ENCODE measurements around the gene NOG.

The NOG gene

DNA sequence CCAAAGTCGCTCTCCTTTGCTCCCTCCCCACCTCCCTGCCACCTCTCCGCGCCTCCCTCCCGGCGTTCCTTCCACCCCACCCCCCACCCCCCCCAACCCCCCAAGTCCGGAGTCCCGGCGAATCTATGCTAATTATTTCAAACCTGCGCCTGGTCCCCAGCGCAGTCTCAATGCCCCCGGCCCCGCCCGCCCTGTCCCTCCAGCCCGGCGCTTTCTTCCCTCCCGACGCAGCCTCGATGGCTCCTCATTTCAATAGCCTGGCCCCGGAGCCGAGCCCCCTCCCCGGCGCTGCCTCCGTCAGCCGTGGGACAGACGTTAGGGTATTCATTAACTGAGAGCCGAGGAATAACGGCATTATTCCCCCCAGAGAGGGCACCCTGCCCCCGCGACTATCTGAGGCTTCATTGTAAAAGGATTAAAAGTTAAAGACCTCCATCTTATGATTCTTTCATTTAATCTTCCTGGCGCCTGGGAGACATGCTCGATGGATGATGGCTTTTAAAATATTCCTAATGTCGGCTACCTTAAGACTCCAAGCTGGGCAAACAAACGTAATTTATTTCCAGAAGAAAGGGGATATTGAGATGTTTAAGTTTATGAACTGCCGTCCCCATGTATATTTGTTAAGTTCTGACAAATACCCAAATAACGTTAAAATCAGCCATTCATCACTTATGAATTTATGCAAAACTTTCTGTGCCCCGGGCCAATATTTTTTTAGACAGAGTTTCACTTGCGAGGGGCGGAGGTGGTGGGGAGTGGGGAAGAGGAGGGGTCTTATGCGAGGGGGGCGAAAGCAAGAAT is 3.4 kb downstream of the NOG start:
- DNase-seq (ENCODE audit: low read depth in 2 of 2), result no peak

DNA sequence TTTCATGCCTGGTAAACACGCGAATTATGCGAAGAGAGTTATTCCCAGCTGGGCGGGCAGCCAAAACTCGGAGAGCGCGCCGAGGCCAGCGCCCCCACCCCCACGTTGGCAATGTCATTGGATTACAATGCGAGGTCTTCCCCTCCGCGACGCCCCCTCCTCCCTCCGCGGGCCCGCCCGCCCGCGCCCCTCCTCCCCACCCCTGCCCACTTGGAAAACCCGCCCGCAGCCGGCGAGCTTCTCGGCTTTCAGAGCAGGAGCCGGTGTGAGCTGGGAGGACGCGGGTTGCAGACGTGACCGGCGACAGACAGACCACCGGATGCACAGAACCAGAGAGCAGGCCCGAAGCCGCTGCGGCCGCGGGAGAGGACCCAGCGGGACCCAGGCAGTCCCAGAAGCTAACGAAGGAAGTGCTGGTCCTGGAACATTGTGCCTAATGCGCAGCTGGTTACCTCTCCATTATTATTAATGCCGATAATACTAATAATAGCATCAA is 4.0 kb downstream of the NOG start:
- no peak for DNase-seq (ENCODE audit: low read depth in 2 of 2)

DNA sequence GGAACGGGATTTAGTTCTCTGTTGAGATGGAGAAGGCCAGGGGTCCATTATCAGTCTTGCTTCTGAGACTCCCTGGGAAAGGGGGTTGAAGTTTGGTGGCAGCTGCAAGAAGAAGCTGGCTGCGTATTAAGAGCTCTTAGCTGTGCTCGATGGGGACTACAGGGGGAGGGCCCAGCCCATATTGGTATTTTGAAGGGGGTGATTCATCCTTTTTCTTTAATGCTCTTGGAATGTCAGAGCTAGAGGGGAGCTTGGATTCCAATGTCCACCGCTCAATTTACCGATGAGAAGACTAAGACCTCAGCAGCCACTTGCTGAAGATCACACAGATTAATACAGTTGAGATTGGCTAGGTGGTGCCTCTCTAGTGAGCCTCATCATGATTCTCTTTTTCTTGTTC is 5.0 kb downstream of the NOG start:
- DNase-seq (ENCODE audit: low read depth in 2 of 2), result no peak

DNA sequence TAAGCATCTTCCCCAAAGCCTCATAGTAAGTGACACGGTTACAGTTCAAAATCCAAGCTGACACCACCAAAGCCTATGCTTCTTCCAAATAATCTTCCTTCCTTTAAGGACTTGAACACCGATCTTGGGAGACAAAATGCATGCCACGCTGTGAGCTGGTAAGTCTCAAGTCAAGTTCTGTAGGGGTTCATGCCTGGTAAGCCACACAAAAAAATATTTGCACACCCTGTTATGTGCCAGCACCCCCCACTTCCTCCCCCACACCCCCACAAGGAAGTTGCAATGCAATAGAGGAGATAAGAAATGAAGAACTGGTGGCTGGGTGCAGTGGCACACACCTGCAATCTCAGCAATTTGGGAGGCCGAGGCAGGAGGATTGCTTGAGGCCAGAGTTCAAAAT is 5.6 kb downstream of the NOG start:
- DNase-seq (ENCODE audit: low read depth in 2 of 2), result no peak

DNA sequence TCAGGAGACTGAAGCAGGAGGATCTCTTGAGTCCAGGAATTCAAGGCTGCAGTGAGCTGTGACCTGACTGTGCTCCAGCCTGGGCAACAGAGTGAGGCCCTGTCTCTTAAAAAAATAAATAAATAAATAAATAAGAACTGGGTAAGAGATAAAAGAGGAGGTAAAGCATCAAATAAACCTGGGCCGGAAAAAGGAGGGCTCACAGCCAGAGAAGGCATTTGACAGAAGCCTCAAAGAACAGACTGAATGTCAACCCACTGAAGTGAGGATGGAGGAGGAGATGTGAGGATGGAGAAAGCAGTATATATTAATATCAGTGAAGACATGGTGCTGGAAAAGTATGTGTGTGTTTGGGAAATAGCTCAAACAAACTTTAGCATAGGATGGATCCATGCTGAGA is 6.1 kb downstream of the NOG start:
- DNase-seq (ENCODE audit: low read depth in 2 of 2), result no peak

DNA sequence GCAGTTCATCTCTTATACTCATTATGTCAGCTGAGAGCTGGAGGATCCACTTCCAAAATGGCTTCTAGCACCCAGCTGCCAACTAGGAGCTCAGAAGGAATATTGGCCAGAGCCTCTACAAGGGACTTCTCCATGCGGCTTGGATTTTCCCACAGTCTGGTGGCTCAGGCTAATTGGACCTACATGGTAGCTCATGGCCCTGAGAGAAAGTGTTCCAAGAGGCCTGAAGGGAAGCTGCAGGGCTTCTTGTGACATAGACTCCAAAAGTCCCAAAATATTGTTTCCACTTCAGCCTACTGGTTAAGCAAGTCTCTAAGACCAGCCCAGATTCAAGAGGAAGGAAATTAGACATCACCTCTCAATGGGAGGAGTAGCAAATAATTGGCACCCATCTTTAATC is 6.8 kb downstream of the NOG start:
- no peak for DNase-seq (ENCODE audit: low read depth in 2 of 2)

DNA sequence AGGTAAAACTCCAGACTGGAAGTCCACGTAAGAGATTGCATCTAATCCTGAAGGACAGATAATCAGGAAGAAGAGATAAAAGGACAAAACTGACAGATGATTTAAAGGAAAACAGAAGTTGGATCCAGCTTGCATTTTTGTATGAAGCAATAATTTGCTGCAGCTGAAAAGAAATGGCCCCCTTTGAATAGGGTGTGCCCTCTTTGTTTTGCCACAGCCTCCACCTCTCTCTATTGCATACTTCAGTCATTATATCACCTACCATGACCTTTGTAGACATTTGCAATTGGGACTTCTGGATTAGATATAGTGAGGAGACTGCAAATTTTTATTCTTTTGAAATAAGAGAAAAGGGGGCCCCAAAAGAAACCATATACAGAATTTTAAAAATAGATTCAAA is 8.1 kb downstream of the NOG start:
- DNase-seq (ENCODE audit: low read depth in 2 of 2), result no peak

DNA sequence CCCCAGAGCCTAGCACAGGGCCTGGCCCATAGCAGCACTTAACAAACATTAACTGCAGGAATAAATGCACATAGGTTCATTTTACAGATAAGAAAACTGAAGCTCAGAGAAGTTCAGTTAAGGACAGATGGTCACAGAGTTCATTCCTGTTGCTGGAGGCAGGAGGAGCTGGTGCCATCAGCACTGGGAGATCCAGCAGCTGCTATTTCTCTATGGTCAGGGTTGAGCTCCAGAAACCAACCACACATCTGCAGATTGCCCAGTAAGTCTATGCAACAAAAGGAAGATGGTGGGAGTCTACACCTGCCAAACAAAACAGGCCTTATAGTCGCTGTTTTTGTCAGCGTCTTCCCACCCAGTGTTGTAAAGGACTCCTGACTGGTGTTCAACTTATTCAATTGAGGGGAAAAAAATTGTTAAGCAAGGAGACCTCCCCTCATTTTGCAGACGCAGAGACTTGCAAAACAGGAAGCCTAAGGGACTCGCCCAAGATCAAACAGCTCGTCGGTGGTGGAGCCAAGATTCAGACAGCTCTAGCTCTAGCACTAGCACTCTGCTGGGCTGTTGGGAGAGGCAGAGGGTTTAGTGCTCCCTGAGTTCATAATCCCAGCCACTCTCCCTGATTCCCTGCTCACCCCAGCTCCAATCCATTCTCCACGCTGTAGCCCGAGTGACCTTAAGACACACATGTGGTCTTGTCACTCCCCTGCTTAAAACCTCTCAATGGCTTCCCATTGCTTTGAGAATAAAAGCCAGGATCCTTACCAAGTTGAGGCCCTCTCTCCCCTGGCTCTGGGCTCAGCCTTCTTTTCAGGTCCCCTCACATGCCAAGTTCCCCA is 9.0 kb downstream of the NOG start:
- DNase-seq (ENCODE audit: low read depth in 2 of 2), result no peak

DNA sequence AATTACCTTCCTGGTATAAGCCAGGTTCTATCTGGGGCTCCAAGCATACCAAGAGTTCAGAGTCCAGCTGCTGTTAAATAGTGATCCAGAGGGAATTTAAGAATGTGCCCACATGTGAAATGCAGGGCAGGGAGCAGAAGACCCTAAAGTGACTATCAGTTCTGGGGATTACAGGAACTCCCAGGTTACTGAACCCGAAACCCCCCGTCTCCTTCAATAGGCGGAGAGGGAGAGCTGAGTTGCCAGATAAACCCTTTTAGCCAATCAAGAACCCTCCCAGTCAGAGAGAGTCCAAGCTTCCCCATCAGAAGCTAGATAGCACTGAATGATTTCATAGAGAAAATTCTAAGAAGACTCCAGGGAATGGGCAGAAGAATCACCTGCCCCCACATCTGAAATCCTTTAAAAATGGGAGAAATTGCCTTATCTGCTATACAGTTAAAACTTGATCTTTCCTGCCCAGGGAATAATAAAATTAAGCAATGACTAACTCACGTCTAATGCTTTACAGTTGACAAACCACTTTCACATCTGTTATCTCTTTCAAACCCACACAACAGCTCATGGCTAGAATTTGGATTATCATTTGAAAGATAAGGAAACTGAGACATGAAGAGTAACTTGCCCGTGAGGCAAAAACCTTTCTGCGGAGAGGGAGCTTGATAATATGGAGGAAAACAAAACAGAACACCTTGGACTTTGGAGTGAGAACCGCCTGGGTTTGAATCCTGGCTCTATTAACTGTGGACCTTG is 10.2 kb downstream of the NOG start:
- DNase-seq (ENCODE audit: low read depth in 2 of 2), result no peak

DNA sequence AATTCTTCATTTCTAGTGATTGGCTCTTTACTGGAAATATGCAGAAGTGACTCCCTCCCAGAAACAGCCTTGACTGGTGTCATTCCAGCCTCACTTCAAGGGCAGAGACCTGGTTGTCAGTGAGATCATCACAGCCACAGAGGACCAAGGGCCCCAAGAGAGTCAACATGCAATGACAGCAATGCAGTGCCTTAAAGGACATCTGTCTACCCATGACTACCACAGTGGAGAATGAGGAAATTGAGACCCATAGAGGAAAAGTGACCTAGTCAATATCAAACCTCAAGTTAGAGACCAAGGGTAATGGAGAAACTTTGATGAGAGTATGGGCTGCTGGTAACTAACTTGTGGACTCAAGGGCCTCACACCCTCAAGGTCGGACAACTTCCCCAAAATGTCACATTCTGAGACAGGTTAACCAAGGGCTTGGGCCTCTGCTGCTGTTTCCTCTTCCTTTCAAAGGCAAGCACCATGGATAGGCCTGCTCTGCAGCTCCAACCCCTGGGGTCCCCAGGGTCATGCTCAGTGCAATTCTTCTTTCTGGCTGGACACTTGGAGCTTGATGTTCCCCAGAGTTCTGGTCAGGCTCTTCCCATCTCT is 11.3 kb downstream of the NOG start:
- DNase-seq (ENCODE audit: low read depth in 2 of 2), result no peak

DNA sequence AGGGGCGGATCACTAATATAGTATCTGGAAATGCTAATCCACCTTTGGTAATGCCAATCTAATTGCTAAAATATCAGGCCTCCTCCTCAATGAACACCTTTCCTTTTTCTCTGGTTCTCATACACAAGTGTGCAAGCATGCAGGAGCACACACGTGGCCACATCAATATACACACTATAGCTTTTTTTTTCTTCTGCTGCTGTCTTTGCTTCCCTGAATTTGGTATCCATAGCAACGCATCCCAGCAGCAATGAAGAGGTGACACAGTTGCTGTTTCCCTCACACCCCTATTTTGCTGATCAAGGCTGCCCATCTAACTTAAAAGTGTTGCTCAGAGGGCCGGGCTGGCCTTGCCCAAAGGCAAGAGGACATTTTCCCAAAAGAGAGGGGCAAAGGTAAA is 15.4 kb downstream of the NOG start:
- no peak for DNase-seq (ENCODE audit: low read depth in 2 of 2)

DNA sequence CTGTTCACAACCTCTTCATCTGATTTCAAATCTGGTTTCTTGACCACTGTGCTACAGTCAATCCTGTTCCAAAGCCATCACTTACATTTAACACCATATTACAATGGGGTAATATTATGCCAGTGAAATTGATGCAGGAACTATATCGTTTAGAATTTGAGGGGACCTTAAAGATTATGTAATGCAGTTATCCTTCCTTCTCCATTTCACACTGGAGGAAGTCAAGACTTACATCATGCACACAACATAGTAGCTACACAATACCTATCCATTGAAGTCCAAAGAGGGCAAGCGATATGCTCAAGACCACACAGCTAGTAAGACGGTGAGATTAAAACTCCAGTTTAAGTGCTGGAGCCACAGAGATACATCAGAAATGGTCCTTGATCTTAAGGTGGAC is 16.8 kb downstream of the NOG start:
- no peak for DNase-seq (ENCODE audit: low read depth in 2 of 2)

DNA sequence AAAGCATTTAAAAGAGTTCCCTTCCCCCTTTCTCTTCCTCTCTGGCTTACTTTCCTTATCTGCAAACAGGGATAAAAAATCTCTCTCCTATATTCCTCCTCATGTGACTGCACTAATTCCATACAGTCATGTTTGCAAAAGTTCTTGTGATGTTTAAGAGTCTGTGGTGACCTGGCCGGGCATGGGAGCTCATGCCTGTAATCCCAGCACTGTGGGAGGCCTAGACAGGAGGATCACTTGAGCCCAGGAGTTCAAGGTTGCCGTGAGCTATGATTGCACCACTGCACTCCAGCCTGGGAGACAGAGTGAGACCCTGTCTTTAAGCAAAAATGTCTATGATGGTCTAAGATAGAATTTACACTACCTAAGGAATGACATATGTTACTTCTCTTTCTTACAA is 19.6 kb downstream of the NOG start:
- DNase-seq (ENCODE audit: low read depth in 2 of 2), result no peak

DNA sequence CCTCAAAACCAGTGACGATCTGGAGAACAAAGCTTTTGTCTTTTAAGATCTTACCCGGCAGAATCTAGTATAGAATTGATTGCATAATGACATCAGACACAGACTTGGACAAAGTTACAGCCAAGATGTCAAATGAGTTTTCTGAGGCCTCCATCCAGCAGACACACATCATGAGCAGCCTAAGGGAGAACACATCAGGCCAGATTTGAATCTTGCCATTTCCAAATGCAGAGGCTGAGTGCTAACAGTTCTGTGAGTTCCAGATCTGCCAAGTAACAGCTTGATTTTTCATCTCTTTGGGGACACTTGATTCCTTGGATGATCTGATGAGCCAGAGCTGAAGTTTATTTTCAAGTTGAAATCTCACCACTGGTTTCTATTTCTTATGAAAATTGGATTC is 21.0 kb downstream of the NOG start:
- DNase-seq (ENCODE audit: low read depth in 2 of 2), result no peak

DNA sequence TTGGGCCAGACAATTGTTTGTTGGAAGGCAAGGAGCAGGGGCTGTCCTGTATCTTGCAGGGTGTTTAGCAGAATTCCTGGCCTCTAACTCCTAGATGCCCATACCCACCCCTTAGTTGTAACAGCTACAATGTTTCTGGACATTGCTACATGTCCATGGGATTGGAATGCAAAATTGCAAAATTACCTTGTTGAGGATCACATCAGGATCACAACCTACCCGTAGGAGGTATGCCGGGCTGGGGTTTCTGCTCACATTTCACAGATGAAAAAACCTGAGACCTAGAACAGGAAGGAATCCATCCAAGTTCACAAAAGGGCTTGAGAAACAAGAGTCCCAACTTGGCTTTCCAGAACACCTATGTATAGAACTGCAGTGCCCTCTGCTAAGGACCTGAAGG is 22.7 kb downstream of the NOG start:
- no peak for DNase-seq (ENCODE audit: low read depth in 2 of 2)

DNA sequence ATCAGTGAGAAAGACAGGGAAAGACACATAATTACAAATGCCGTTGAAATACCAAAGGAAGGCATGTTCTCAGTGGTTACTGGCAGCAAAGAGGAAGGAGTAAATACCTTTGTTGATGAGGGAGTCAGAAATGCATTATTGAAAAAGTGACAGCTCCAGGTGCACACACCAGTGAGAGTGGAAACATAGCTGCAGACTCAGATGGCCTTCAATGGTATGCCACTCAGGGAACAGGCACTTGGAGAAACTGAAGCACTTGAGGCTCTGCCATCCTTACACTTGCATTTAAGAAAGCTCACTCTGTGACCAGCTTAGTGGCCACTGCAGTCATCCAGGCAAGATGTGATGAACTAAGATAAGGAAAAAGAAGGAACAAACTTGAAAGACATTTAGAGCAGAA is 29.9 kb downstream of the NOG start:
- no peak for DNase-seq (ENCODE audit: low read depth in 2 of 2)

DNA sequence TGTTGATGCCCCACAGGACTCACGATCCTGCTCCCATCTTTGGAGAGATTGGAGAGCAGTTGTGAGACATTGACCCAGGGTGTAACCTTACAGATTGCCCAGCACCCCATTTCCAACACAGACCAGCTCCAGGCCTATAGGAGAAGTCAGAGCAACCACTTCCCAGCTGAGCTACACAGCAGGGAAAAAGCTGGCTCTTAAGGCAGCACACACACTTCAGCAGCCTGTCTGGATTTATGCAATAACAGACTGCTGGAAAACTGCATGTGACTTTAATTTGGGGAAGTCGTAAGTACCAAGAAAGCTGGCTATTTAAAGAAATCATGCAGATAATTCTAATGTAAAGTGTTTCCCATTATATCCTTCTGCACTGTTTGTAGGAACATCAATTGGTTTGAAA is 30.8 kb downstream of the NOG start:
- no peak for DNase-seq (ENCODE audit: low read depth in 2 of 2)

DNA sequence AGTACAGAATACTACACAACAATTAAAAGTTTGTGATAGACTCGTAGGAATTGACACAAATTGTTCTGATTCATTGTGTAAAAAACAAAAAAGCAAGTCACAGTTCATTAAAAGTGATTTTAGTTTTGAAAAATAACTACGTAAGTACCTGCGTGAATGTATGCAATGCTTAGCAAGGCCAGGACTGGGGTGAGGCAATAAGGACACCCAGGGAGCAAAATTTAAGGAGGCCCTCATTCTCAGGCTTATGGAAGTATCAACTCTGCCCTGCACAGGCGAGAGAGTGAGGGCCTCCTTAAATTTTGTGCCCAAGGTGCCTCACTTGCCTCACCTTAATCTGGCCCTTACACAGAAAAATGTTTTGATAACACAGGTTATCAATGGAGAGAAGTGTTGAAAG is 31.4 kb downstream of the NOG start:
- DNase-seq (ENCODE audit: low read depth in 2 of 2), result no peak

DNA sequence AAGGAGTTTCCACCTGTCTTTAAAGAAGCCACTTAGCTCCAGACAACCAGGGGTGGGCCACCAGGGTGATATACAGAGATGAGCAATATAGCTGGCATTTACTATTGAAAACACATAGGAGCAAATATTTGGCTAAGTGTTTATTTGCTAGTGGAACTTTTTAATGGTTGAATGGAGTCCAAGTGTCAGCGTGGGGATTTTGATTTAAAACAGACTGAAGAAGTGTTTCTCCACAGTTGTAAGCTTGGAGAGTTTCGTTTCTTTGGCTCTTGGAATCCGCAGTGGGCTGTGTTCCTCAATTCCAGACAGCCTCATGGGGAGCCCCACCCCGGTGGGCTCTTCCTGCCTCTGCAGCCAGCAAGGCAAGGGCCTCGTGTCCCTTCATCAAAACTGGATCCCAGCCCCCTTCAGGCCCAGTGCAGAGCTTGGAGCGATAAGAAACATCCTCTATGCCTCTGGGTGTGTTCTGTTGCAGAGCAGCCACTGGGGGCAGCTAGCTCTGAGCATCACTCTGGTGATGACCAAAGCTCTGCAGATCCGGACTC is 36.1 kb downstream of the NOG start:
- no peak for DNase-seq (ENCODE audit: low read depth in 2 of 2)

DNA sequence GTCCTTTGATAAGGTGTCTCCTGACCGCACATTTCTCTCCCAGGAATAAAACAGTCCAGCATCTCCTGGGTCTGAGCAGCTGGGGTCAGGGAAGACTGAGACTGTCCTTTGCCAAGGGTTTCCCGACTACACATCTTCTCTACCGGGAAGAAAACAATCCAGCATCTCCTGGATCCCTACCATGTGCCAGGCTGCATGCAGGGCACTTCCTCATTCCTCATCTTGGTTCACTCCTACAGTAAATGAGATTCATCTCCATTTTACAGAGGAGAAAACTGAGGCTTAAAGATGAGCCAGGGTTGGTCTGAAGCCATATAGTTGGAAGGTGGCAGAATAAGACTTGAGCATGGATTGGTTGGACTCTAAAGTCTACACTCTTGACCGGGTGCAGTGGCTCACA is 36.7 kb downstream of the NOG start:
- DNase-seq (ENCODE audit: low read depth in 2 of 2), result no peak

DNA sequence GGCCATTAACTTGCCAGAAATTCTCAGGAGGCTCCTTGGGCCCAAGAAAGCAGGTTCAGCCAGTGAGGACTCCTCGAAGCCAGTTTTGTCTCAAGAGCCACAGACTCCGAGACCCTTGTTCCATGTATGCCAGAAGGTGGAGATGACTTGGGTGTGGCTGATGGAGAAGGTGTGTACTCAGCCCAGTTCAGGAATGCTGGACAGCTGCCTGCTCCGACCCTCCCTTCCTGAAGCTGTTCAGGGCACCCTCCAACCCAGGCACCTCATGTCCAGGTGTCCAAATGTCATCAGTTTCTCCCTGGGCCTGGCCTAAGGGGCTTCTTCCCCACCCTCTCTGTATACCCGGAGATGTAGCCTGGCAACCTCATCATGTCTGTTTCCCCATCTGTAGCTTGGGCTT is 40.2 kb downstream of the NOG start:
- DNase-seq (ENCODE audit: low read depth in 2 of 2), result no peak

DNA sequence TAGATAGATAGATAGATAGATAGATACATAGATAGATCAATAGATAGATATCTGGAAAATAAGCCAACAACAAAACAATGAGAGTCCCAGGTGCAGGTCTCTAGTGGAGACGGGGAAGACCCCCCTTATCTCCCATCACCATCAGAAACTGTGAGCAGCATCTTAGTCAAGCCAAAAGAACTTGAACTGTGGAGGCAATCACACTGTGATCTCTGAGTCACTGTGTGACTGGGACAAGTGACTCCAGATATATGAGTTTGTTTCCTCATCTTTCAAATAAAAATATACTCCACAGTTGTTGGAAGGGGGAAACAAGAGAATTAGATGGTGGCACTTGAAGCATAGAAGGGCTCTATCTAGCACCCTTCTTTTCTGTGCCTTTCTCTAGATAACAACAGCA is 42.1 kb downstream of the NOG start:
- no peak for DNase-seq (ENCODE audit: low read depth in 2 of 2)
